Gastrocnemius medialis (tissue), 4 donors: ENCODE measurements around the gene PLA2G15. TPM values are rescaled to one million over a fixed set of nuclear protein-coding genes. Genes with fewer than 3 reads are reported as not detected.

Experiments used
- ATAC-seq, 2 donors: fragments of 150-250 bp; one replicate each; pipeline ENCODE4 v1.9.1; 2016
- DNase-seq, 2 donors: peaks; one replicate each; pipeline ENCODE4 v3.0.0-alpha.2; 2019
- H3K27ac ChIP-seq, 4 donors: fragments of 200-600 bp; sonication (generic); 1 replicate in 1 of 4; 2 replicates in 3 of 4; pipeline ENCODE4 v1.5.1; 2016 to 2018; ENCODE audit warnings: mild to moderate bottlenecking in 2 of 4, moderate library complexity in 1 of 4
- H3K27me3 ChIP-seq, 3 donors: fragments of 200-600 bp; sonication (generic) in 2 of 3; 1 replicate in 1 of 3; 2 replicates in 2 of 3; pipeline versions ENCODE4 v1.5.1 to v1.6.0; 2016 to 2019; ENCODE audit warnings: mild to moderate bottlenecking in 1 of 3, moderate library complexity in 1 of 3
- H3K36me3 ChIP-seq, 2 donors: fragments of 200-600 bp; sonication (generic) in 1 of 2; one replicate each; pipeline ENCODE4 v1.5.1; 2017 to 2018
- H3K4me1 ChIP-seq, 2 donors: fragments of 200-600 bp; sonication (generic) in 1 of 2; one replicate each; pipeline ENCODE4 v1.5.1; 2016 to 2017; ENCODE audit warnings: mild to moderate bottlenecking in 2 of 2
- H3K4me3 ChIP-seq, 4 donors: fragments of 200-600 bp; sonication (generic) in 3 of 4; 1 replicate in 1 of 4; 2 replicates in 3 of 4; pipeline ENCODE4 v1.5.1; 2016 to 2019; ENCODE audit warnings: mild to moderate bottlenecking in 2 of 4
- H3K9me3 ChIP-seq, 3 donors: fragments of 200-600 bp; sonication (generic) in 2 of 3; 1 replicate in 1 of 3; 2 replicates in 2 of 3; pipeline ENCODE4 v1.5.1; 2016 to 2019
- POLR2A ChIP-seq, 2 donors: fragments of 450-650 bp; IDR thresholded peaks; one replicate each; pipeline ENCODE4 v1.6.1; 2017; ENCODE audit warnings: antibody characterized with exemption in 2 of 2, mild to moderate bottlenecking in 2 of 2, moderate library complexity in 2 of 2
- in situ Hi-C, 4 donors: fragments of 200-750 bp; cut with MboI; loops; one replicate each; pipeline versions ENCODE4 v1.15.0 to v1.8.0; 2017; ENCODE audit warnings: low sequenced_read_pairs in 4 of 4
- intact Hi-C: fragments of 100-400 bp; cut with DNase I; formaldehyde crosslinking; loops from one replicate; pipeline ENCODE4 v1.15.1; 2023; ENCODE audit warnings: low total_unique reads
- total RNA-seq, 4 donors: library from RNA; depleted of rRNA; stranded (reverse); fragments of >200 nt; gene quantifications; one replicate each; pipeline versions ENCODE4 v1.1.0 to v1.2.3, GENCODE V29; 2016
- TF ChIP-seq, protein P1 (sequence below), 5 experiments: fragments of 450-650 bp in 3 of 5; fragments of 200-600 bp in 2 of 5; sonication (generic) in 2 of 5; IDR thresholded peaks in 4 of 5; conservative IDR thresholded peaks in 1 of 5; 1 replicate in 4 of 5; 2 replicates in 1 of 5; pipeline ENCODE4 v1.5.1; 2016 to 2019; ENCODE audit warnings: antibody characterized with exemption in 5 of 5, mild to moderate bottlenecking in 3 of 5, moderate library complexity in 3 of 5

Gene PLA2G15
- total RNA-seq, 4 donors from 2014 or later: 67.8 to 91.3 (median 84.8) TPM

GRCh38 chr16:68291227-68291626 lies 46.1 kb downstream of the PLA2G15 start:
- intact Hi-C loops: no loop called here
- Histone ChIP-seq H3K27ac (peak overlapping the region; percentile 86 to 99 (median 95)), H3K4me1 (peaks cover 49 to 54% of the 10 kb centered on the region in 2 donors), H3K27me3 (no peaks in the 10 kb centered on the region), H3K4me3 (no peak overlapping the region), H3K36me3 (peaks cover 0 to 85% of the 10 kb centered on the region in 2 donors), H3K9me3 (no peaks in the 10 kb centered on the region)
- no peak for DNase-seq
- ATAC-seq: no peak
- TF ChIP-seq POLR2A (IDR thresholded peaks at IDR 0.05): no peak
- TF ChIP-seq, protein P1, sequence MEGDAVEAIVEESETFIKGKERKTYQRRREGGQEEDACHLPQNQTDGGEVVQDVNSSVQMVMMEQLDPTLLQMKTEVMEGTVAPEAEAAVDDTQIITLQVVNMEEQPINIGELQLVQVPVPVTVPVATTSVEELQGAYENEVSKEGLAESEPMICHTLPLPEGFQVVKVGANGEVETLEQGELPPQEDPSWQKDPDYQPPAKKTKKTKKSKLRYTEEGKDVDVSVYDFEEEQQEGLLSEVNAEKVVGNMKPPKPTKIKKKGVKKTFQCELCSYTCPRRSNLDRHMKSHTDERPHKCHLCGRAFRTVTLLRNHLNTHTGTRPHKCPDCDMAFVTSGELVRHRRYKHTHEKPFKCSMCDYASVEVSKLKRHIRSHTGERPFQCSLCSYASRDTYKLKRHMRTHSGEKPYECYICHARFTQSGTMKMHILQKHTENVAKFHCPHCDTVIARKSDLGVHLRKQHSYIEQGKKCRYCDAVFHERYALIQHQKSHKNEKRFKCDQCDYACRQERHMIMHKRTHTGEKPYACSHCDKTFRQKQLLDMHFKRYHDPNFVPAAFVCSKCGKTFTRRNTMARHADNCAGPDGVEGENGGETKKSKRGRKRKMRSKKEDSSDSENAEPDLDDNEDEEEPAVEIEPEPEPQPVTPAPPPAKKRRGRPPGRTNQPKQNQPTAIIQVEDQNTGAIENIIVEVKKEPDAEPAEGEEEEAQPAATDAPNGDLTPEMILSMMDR (IDR thresholded peaks at IDR 0.05 in 4 of 5, conservative IDR thresholded peaks at IDR 0.05 in 1 of 5): no peak
- in situ Hi-C loops: no loop called here

DNA sequence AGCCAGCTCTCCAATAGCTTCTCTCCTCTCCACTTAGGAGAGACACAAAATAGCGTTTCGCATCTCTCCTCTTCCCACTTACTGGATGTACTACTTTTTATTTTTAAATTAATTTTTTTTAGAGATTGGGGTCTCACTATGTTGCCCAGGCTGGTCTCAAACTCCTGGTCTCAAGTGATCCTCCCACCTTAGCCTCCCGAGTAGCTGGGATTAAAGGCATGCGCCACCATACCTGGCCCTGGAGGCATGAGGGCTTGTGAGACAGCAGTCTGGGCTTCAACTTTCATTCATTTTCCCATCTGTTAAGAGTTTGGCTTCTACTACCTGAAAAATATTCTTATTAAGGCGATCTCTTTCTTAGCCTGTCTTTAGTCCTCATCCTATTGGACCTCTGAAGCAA lies 47.3 kb downstream of the PLA2G15 start:
- Histone ChIP-seq H3K27me3 (no peaks in the 10 kb centered on the region), H3K4me1 (peaks cover 43 to 53% of the 10 kb centered on the region in 2 donors), H3K9me3 (no peaks in the 10 kb centered on the region), H3K36me3 (peaks cover 0 to 86% of the 10 kb centered on the region in 2 donors), H3K4me3 (no peak overlapping the region), H3K27ac (peak overlapping the region; percentile 86 to 99 (median 95))
- no peak for DNase-seq
- no peak for ATAC-seq
- intact Hi-C loops (no loop called here), in situ Hi-C loops (no loop called here)
- TF ChIP-seq, protein P1 (IDR thresholded peaks at IDR 0.05 in 4 of 5, conservative IDR thresholded peaks at IDR 0.05 in 1 of 5): no peak
- TF ChIP-seq POLR2A (IDR thresholded peaks at IDR 0.05): no peak

GRCh38 chr16:68296291-68296690 lies 51.1 kb downstream of the PLA2G15 start:
- no peaks in the 10 kb centered on the region for H3K27me3 ChIP-seq
- intact Hi-C loops (no loop called here), in situ Hi-C loops (no loop called here)
- H3K36me3 ChIP-seq: peaks cover 0 to 100% of the 10 kb centered on the region in 2 donors
- H3K9me3 ChIP-seq: no peaks in the 10 kb centered on the region
- peak in 1 of 2 donors; percentile 27 for DNase-seq
- no peak for ATAC-seq
- H3K27ac ChIP-seq: peak overlapping the region; percentile 74 to 95 (median 82)
- peaks cover 32 to 35% of the 10 kb centered on the region in 2 donors for H3K4me1 ChIP-seq
- TF ChIP-seq, protein P1 (IDR thresholded peaks at IDR 0.05 in 4 of 5, conservative IDR thresholded peaks at IDR 0.05 in 1 of 5): no peak
- TF ChIP-seq POLR2A (IDR thresholded peaks at IDR 0.05): no peak
- H3K4me3 ChIP-seq: no peak overlapping the region

DNA sequence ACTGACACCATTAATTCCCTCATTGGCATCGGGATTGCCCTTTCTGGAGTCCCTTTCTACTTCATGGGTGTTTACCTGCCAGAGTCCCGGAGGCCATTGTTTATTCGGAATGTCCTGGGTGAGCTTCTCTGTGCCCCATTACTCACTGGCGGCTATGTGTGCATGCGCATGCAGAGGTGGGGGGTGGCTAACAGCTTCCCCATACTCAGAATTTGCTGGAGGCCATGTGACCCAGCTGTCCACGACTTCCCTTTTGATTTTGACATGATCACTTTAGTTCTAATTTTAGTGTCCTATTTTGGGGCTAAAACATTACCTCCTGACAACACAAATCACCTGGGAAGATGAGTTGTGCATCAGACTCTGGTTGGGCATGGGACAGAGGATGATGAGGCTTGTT lies 51.5 kb downstream of the PLA2G15 start:
- TF ChIP-seq, protein P1 (IDR thresholded peaks at IDR 0.05 in 4 of 5, conservative IDR thresholded peaks at IDR 0.05 in 1 of 5): no peak
- no peak for TF ChIP-seq POLR2A (IDR thresholded peaks at IDR 0.05)
- Histone ChIP-seq H3K36me3 (peaks cover 0 to 100% of the 10 kb centered on the region in 2 donors), H3K27me3 (no peaks in the 10 kb centered on the region), H3K9me3 (no peaks in the 10 kb centered on the region), H3K4me3 (no peak overlapping the region), H3K4me1 (peaks cover 28 to 35% of the 10 kb centered on the region in 2 donors), H3K27ac (peak overlapping the region; percentile 74 to 95 (median 82))
- ATAC-seq (no peak), DNase-seq (peak in 1 of 2 donors; percentile 17)
- intact Hi-C loops (no loop called here), in situ Hi-C loops (no loop called here)

- DNase-seq (no peak), ATAC-seq (no peak)
- intact Hi-C loops (no loop called here), in situ Hi-C loops (no loop called here)
- TF ChIP-seq, protein P1 (IDR thresholded peaks at IDR 0.05 in 4 of 5, conservative IDR thresholded peaks at IDR 0.05 in 1 of 5): no peak
- TF ChIP-seq POLR2A (IDR thresholded peaks at IDR 0.05): no peak
- Histone ChIP-seq H3K9me3 (no peaks in the 10 kb centered on the region), H3K4me3 (no peak overlapping the region), H3K27ac (peak overlapping the region; percentile 74 to 95 (median 82)), H3K27me3 (no peaks in the 10 kb centered on the region), H3K36me3 (peaks cover 0 to 100% of the 10 kb centered on the region in 2 donors), H3K4me1 (peaks cover 23 to 35% of the 10 kb centered on the region in 2 donors)
Observed at GRCh38 chr16:68297908-68298307, 52.7 kb downstream of the PLA2G15 start.
